ENCODE results near the gene ZKSCAN5.

DNA sequence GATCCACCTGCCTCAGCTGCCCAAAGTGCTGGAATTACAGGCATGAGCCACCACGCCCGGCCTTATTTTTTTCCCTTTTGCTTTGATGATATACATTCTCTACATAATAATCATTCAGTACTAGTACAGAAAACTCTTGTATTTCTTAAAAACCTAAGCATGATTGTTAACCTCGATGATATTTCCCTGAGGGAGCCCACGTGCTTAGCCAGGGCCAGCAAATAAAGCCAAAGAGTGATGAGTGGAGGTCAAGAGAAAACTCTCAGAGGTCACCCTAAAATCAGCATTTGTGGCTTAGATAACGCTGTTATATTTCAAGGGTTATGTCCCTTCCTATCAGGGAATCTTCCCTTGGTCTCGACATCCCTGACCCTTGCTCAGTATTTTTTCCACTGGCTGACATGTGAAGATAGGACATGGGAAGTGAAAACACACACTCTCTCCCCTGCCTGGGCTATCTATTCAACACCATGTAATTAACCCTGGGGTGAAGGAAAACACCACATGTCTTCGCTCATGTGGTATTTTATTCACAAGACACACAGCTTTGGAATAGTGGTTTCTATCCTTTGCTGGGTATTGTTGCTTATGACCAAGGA is 34.9 kb downstream of the ZKSCAN5 start:
- TF ChIP-seq CTCF (IDR thresholded peaks at IDR 0.05) (no peak), EZH2 (IDR thresholded peaks at IDR 0.05; ENCODE audit: borderline replicate concordance, insufficient read depth, low read depth, low read length, poor library complexity, severe bottlenecking) (no peak)

Measured in B cell (primary cell).